Forelimb muscle (tissue), 1 donor: Measurements from ENCODE around the gene AMN1. TPM values are rescaled to one million over a fixed set of nuclear protein-coding genes. Genes with fewer than 3 reads are reported as not detected.
"Not testable (repeated sequence)": the region's sequence is repeated elsewhere in the genome, so short reads cannot be mapped to it uniquely, and the experiment has no call there.

Source experiments
- DNase-seq: peaks from one replicate; pipeline ENCODE4 v3.0.0-alpha.2; 2013; ENCODE audit warnings: low read depth
- polyA plus RNA-seq: library from polyadenylated mRNA; unstranded; fragments of 120-200 nt; gene quantifications from one replicate; pipeline ENCODE4 v1.2.1, GENCODE V29; 2013; ENCODE audit not compliant: insufficient read length

AMN1 gene
- polyA plus RNA-seq, 1 donor: 8.8 TPM

DNA sequence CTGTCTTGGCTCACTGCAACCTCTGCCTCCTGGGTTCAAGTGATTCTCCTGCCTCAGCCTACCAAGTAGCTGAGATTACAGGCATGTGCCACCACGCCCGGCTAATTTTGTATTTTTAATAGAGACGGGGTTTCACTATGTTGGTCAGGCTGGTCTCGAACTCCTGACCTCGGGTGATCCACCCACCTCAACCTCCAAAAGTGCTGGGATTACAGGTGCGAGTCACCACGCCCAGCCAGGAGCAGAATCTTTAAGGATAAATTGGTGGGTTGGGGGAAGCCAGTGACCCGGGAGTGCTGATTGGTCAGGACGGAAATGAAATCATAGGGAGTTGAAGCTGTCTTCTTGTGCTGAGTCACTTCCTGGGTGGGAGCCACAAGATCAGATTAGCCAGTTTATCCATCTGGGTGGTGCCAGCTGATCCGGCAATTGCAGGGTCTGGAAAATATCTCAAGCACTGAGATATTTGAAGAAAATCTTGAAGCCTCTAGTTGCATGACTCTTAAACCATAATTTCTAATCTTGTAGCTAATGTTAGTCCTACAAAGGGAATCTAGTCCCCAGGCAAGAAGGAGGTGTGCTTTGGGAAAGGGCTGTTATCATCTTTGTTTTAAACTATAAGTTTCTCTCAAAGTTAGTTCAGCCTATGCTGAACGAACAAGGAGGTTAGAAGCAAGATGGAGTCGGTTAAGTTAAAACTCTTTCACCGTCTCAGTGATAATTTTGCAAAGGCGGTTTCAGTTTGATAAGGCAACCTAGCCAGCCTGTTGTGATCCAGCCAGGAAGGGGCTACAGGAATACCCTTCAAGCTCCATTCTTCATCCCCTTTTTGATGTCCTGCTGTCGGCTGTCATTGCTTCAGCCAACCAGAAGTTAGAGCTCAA, 5.0 kb upstream of the AMN1 start:
- not testable (repeated sequence) for DNase-seq

- DNase-seq: no peak
Observed at GRCh38 chr12:31732926-31733548, 4.2 kb upstream of the AMN1 start.

GRCh38 chr12:31731203-31731602, 2.4 kb upstream of the AMN1 start:
- DNase-seq: not testable (repeated sequence)

DNA sequence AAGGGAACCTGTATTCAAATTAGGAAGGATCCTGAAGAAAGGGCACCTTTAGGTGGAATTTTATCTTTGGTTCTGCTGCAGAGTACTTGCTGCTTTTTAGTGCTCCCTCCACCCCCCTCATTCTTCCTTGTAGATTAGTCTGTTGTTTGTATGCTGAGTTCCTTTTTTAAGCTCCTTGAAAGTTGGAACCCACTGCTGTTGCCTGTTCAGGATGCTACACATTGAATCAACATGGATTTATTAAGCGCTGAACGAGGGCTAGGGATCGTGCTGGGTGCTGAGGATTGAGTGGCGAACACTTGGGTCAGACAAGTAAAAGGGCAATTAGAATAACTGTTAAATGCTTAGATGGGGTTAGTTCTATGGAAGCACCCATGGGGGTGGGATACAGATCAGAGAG, 884 bp upstream of the AMN1 start:
- no peak for DNase-seq

DNA sequence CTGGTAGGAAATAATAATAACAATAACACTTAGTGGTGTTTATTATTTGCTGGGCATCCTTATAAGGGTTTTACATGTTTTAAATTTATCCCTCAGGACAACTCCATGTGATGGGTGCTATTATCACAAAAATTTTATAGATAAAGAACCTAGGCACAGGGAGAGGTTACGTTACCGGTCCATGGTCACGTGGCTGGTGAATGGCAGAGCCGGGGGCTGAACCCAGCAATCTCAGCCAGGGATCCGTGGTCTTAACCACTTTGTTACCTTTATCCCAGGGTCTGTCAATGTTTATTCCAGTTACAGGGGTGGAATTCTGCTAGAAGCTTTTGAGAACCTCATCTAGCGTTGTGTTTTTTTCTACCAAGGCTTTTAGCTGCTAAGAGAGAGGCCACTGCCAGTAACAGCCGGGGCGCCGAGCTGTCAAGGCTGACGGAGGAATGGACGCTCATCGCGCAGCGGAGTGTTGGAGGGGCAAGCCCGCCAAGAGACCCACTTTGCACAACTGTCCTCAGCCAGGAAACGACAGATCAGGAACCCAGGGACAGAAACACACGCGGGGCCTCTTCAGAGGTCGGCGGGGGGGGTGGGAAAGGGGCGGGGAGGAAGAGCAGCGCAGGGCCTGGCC, 418 bp downstream of the AMN1 start:
- no peak for DNase-seq

- no peak for DNase-seq
Observed at GRCh38 chr12:31727192-31727591, 1.6 kb downstream of the AMN1 start.

- no peak for DNase-seq
Observed at GRCh38 chr12:31726575-31726974, 2.2 kb downstream of the AMN1 start.

- no peak for DNase-seq
Observed at GRCh38 chr12:31724557-31724956, 4.3 kb downstream of the AMN1 start.

DNA sequence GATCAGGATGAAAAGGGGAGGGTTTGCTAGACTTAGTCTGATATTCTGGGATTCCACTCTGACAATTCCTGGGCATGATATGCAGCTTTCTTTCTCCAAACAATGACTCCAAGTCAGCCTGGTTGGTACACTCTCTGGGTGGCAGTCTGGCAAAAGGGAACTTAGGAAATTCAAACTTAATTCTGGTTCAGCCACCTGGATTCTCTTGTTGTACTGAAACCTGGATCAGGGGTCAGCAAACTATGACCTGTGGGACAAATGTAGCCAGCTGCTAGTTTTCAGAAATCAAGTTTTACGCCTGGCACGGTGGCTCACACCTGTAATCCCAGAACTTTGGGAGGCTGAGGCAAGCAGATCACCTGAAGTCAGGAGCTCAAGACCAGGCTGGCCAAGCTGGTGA, 6.2 kb downstream of the AMN1 start:
- no peak for DNase-seq

DNA sequence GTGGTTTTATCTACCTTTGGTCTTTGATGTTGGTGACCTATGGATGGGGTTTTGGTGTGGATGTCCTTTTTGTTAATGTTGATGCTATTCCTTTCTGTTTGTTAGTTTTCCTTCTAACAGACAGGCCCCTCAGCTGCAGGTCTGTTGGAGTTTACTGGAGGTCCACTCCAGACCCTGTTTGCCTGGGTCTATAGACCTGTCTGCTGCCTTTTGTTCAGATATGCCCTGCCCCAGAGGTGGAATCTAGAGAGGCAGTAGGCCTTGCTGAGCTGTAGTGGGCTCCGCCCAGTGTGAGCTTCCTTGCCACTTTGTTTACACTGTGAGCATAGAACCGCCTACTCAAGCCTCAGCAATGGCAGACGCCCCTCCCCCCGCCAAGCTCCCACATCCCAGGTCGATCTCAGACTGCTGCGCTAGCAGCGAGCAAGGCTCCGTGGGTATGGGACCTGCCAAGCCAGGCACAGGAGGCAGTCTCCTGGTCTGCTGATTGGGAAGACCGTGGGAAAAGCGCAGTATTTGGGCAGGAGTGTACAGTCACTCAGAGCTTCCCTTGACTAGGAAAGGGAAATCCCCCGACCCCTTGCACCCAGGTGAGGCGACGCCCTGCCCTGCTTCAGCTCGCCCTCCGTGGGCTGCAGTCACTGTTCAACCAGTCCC, 10.2 kb downstream of the AMN1 start:
- not testable (repeated sequence) for DNase-seq

DNA sequence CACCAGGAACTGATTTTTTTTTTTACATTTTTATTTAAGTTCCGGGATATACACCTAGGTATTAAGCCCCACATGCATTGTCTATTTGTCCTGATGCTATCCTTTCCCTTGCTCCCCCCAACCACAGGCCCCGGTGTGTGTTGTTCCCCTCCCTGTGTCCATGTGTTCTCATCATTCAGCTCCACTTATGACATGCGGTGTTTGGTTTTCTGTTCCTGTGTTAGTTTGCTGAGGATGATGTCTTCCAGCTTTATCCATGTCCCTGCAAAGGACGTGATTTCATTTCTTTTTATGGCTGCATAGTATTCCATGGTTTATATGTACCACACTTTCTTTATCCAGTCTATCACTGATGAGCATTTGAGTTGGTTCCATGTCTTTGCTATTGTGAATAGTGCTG, 11.8 kb downstream of the AMN1 start:
- not testable (repeated sequence) for DNase-seq

- no peak for DNase-seq
Observed at GRCh38 chr12:31715283-31715825, 13.5 kb downstream of the AMN1 start.

DNA sequence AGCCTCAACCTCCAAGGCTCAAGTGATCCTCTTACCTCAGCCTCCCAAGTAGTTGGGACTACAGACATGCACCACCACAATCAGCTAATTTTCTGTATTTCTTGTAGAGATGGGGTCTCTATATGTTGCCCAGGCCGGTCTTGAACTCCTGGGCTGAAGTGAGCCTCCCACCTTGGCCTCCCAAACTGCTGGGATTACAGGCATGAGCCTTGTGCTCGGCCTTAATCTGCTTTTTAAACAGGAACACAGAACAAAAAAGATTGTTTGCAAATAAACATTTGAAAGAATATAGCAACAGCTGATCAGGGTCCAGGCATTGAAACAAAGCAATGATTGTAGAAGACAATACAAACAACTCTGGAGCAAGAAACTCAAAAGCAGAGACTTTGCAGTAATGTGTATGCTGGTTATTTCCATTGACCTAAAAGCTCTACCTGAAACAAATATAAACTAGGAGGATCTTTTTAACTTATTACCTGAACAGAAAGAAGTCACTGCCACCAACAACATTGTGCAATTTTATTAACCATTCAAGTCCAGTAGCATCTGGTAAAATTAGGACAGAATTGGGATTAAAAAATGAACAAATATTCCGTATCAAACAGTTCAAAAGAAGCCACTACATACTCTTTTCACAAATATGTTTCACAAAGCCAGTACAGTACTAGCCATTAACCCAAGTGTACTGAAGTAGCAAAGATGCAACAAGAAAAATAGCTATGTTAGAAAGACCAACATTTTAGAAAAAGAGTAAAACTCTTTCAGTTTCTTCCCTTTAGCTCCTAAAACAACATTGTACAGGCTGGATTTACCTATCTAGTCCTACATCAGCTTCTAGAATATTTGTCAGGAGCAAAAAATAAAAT, 14.2 kb downstream of the AMN1 start:
- no peak for DNase-seq

- no peak for DNase-seq
Observed at GRCh38 chr12:31712877-31713276, 15.9 kb downstream of the AMN1 start.

GRCh38 chr12:31710021-31710818, 18.6 kb downstream of the AMN1 start:
- DNase-seq: no peak

- not testable (repeated sequence) for DNase-seq
Observed at GRCh38 chr12:31708118-31708517, 20.7 kb downstream of the AMN1 start.

DNA sequence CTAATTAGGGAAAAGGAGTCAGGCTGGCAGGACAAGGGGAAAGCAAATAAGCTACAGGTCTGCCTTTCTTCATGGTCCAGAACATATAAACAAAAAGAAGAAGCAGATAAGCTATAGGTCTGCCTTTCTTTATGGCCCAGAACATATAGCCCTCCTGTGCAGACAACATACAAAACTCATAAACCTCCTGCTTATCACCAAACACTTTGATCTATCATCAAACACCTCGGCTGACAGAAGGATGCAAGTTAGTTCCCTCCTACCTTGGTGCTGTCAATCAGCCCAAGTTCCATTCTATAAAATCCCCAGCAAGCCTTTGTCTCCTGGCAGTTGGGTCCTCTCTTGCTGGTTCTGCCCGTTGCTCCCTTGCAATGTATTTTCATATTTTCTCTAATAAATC, 23.2 kb downstream of the AMN1 start:
- DNase-seq: no peak

DNA sequence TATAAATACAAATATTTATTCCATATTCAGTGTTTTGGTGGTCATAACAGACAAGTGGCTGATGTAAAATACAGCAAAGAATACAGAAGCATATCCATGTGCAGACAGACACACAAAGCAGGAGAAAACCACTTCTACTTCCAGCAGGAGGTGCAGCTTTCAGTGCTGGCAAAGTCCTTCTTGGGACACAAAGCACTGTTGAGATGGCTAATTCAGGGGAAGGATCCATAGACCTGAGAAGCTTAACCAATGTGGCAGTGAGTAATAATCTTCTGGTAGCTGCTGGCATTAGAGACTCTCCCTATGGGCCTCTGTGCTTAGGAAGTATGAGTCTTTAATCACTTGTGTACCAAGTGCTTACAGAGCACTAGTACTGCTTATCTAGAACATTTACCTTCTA, 26.8 kb downstream of the AMN1 start:
- DNase-seq: no peak

GRCh38 chr12:31689921-31690320, 38.9 kb downstream of the AMN1 start:
- not testable (repeated sequence) for DNase-seq

- DNase-seq: no peak
Observed at GRCh38 chr12:31687101-31687527, 41.7 kb downstream of the AMN1 start.
